Glutamatergic neuron (in vitro differentiated cells): ENCODE data around the gene CYP46A1. TPM values are rescaled to one million over a fixed set of nuclear protein-coding genes. Genes with fewer than 3 reads are reported as not detected.

Experiments used
- DNase-seq: peaks from one replicate; pipeline ENCODE4 v3.0.0; 2022
- H3K27ac Mint-ChIP-seq: one replicate; pipeline ENCODE4 v1.8.0; 2020; ENCODE audit warnings: mild to moderate bottlenecking, mixed read lengths, inconsistent platforms; ENCODE audit not compliant: unreplicated experiment
- H3K27me3 Mint-ChIP-seq: one replicate; pipeline ENCODE4 v1.8.0; 2020; ENCODE audit warnings: mild to moderate bottlenecking, moderate library complexity, mixed read lengths, inconsistent platforms; ENCODE audit not compliant: unreplicated experiment
- H3K36me3 Mint-ChIP-seq: one replicate; pipeline ENCODE4 v1.8.0; 2020; ENCODE audit warnings: mild to moderate bottlenecking, mixed read lengths, inconsistent platforms; ENCODE audit not compliant: unreplicated experiment
- H3K4me1 Mint-ChIP-seq: one replicate; pipeline ENCODE4 v1.8.0; 2020; ENCODE audit warnings: mild to moderate bottlenecking, low read depth, mixed read lengths, inconsistent platforms; ENCODE audit not compliant: unreplicated experiment
- H3K4me3 Mint-ChIP-seq: one replicate; pipeline ENCODE4 v1.8.0; 2020; ENCODE audit warnings: mild to moderate bottlenecking, mixed read lengths, inconsistent platforms; ENCODE audit not compliant: unreplicated experiment
- H3K9me3 Mint-ChIP-seq: one replicate; pipeline ENCODE4 v1.8.0; 2020; ENCODE audit warnings: mild to moderate bottlenecking, moderate library complexity, mixed read lengths, inconsistent platforms; ENCODE audit not compliant: unreplicated experiment
- CTCF ChIP-seq: fragments of 200-600 bp; sonication (generic); IDR thresholded peaks from one replicate; pipeline ENCODE4 v1.5.0; 2021; ENCODE audit not compliant: partially characterized antibody, unreplicated experiment
- total RNA-seq: library from RNA; stranded (reverse); fragmentation: NEBNext Ultra II Directional; extraction: Animal tissue kit (Norgen Biotek cat#: 25700); gene quantifications from one replicate; pipeline ENCODE4 v1.2.1, GENCODE V29; 2021; ENCODE audit not compliant: unreplicated experiment

CYP46A1 gene
- total RNA-seq, 1 donor from 2014 or later: 2.1 TPM

- Mint-ChIP-seq H3K4me1 (no peaks in the 10 kb centered on the region), H3K9me3 (peaks cover 4% of the 10 kb centered on the region), H3K36me3 (no peaks in the 10 kb centered on the region), H3K27ac (no peak overlapping the region), H3K4me3 (no peak overlapping the region), H3K27me3 (no peaks in the 10 kb centered on the region)
- no peak for TF ChIP-seq CTCF
- no peak for DNase-seq
Observed at GRCh38 chr14:99674776-99675381, 9.2 kb upstream of the CYP46A1 start.

- no peaks in the 10 kb centered on the region for H3K27me3 Mint-ChIP-seq
- no peak for TF ChIP-seq CTCF
- no peak overlapping the region for H3K4me3 Mint-ChIP-seq
- H3K4me1 Mint-ChIP-seq: no peaks in the 10 kb centered on the region
- no peaks in the 10 kb centered on the region for H3K36me3 Mint-ChIP-seq
- peaks cover 4% of the 10 kb centered on the region for H3K9me3 Mint-ChIP-seq
- DNase-seq: no peak
- no peak overlapping the region for H3K27ac Mint-ChIP-seq
Observed at GRCh38 chr14:99675382-99675835, 8.7 kb upstream of the CYP46A1 start.

DNA sequence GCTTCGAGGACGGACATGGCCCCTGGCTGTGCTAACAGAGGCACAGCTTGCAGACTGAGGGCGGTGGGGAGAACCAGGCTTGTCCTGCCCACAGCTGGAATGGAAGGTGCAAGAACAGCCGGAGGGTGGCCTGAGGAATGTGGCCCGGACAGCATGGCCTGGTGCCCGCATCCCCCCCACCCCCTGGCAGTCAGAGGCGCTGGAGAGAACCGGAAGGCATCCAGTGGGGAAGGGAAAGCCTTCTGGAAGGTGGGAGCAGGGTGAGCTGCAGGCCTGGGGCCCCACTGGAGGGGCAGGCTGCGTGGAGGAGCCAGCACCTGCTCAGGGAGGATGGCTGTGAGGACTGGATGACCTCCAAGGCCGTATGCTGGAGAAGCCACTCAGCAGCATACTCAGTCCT lies 8.1 kb upstream of the CYP46A1 start:
- no peaks in the 10 kb centered on the region for H3K27me3 Mint-ChIP-seq
- H3K27ac Mint-ChIP-seq: no peak overlapping the region
- no peaks in the 10 kb centered on the region for H3K4me1 Mint-ChIP-seq
- TF ChIP-seq CTCF: no peak
- H3K4me3 Mint-ChIP-seq: no peak overlapping the region
- DNase-seq: no peak
- peaks cover 4% of the 10 kb centered on the region for H3K9me3 Mint-ChIP-seq
- no peaks in the 10 kb centered on the region for H3K36me3 Mint-ChIP-seq

GRCh38 chr14:99676657-99677056 lies 7.4 kb upstream of the CYP46A1 start:
- Mint-ChIP-seq H3K4me1 (no peaks in the 10 kb centered on the region), H3K4me3 (no peak overlapping the region), H3K9me3 (peaks cover 4% of the 10 kb centered on the region), H3K36me3 (no peaks in the 10 kb centered on the region), H3K27me3 (no peaks in the 10 kb centered on the region), H3K27ac (no peak overlapping the region)
- TF ChIP-seq CTCF: no peak
- no peak for DNase-seq

GRCh38 chr14:99677231-99678140 lies 6.6 kb upstream of the CYP46A1 start:
- Mint-ChIP-seq H3K4me3 (no peak overlapping the region), H3K27me3 (peaks cover 3% of the 10 kb centered on the region), H3K9me3 (peaks cover 4% of the 10 kb centered on the region), H3K36me3 (no peaks in the 10 kb centered on the region), H3K27ac (no peak overlapping the region), H3K4me1 (no peaks in the 10 kb centered on the region)
- no peak for DNase-seq
- no peak for TF ChIP-seq CTCF
